PC-9 (cell line): ENCODE data around the gene ANO4.

Experiments used
- EZH2 ChIP-seq: fragments of 200-600 bp; sonication (generic); IDR thresholded peaks from 2 replicates; pipeline ENCODE4 v1.8.0; 2017; ENCODE audit warnings: antibody characterized with exemption, low read depth
- TF ChIP-seq, protein P1 (sequence below): fragments of 200-600 bp; sonication (generic); conservative IDR thresholded peaks from 2 replicates; pipeline ENCODE4 v1.6.1; 2017; ENCODE audit warnings: mixed run types, antibody characterized with exemption, mild to moderate bottlenecking, moderate library complexity

DNA sequence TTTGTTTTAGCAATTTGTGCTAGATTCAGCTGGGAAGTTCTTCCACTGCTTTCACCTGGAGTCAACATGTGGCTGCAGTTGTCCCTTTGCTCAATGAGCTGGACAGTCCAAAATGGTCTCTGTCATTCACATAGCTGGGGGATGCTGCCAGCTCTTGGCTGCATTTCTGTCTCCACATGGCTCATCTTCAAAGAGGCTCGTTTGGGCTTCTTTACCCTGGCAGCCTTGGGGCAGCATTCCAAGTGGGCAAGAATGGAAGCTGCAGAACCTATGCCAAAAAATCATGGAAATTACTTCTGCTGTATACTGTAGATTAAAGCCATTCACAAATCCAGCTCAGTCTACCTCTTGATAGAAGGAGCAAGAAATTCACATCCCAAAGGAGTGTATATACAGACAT is 216.3 kb downstream of the ANO4 start:
- TF ChIP-seq EZH2, result no peak
- TF ChIP-seq, protein P1, sequence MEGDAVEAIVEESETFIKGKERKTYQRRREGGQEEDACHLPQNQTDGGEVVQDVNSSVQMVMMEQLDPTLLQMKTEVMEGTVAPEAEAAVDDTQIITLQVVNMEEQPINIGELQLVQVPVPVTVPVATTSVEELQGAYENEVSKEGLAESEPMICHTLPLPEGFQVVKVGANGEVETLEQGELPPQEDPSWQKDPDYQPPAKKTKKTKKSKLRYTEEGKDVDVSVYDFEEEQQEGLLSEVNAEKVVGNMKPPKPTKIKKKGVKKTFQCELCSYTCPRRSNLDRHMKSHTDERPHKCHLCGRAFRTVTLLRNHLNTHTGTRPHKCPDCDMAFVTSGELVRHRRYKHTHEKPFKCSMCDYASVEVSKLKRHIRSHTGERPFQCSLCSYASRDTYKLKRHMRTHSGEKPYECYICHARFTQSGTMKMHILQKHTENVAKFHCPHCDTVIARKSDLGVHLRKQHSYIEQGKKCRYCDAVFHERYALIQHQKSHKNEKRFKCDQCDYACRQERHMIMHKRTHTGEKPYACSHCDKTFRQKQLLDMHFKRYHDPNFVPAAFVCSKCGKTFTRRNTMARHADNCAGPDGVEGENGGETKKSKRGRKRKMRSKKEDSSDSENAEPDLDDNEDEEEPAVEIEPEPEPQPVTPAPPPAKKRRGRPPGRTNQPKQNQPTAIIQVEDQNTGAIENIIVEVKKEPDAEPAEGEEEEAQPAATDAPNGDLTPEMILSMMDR, result no peak
